Tibial artery (tissue), 4 donors: ENCODE results near the gene MUC20.

Experiments used
- DNase-seq, 2 donors: peaks; one replicate each; pipeline ENCODE4 v3.0.0-alpha.2; 2019
- H3K27ac ChIP-seq, 2 donors: fragments of 200-600 bp; sonication (generic) in 1 of 2; 1 replicate in 1 of 2; 2 replicates in 1 of 2; pipeline ENCODE4 v1.5.1; 2018 to 2019; ENCODE audit warnings: mild to moderate bottlenecking in 1 of 2
- H3K27me3 ChIP-seq, 2 donors: fragments of 200-600 bp; sonication (generic) in 1 of 2; one replicate each; pipeline versions ENCODE4 v1.5.1 to v1.6.0; 2016 to 2019
- H3K36me3 ChIP-seq, 3 donors: fragments of 200-600 bp; sonication (generic) in 2 of 3; one replicate each; pipeline ENCODE4 v1.5.1; 2016 to 2019; ENCODE audit warnings: mild to moderate bottlenecking in 2 of 3
- H3K4me1 ChIP-seq, 4 donors: fragments of 200-600 bp; sonication (generic) in 2 of 4; 1 replicate in 3 of 4; 2 replicates in 1 of 4; pipeline ENCODE4 v1.5.1; 2016 to 2019
- H3K4me3 ChIP-seq, 2 donors: fragments of 200-600 bp; sonication (generic) in 1 of 2; 1 replicate in 1 of 2; 2 replicates in 1 of 2; pipeline ENCODE4 v1.5.1; 2018 to 2019; ENCODE audit warnings: mild to moderate bottlenecking in 2 of 2
- H3K9me3 ChIP-seq, 3 donors: fragments of 200-600 bp; sonication (generic) in 1 of 3; one replicate each; pipeline ENCODE4 v1.5.1; 2016 to 2019
- CTCF ChIP-seq, 2 experiments: fragments of 200-600 bp in 1 of 2; fragments of 450-650 bp in 1 of 2; IDR thresholded peaks; one replicate each; pipeline ENCODE4 v1.5.1; 2017 to 2019; ENCODE audit warnings: antibody characterized with exemption in 2 of 2, mild to moderate bottlenecking in 1 of 2, moderate library complexity in 1 of 2
- intact Hi-C: fragments of 100-400 bp; cut with DNase I; formaldehyde crosslinking; loops from one replicate; pipeline ENCODE4 v1.15.0; 2023; ENCODE audit warnings: low total_unique reads

Gene MUC20

GRCh38 chr3:195703776-195704175, 17.0 kb upstream of the MUC20 start:
- no peak for TF ChIP-seq CTCF (IDR thresholded peaks at IDR 0.05)
- Histone ChIP-seq H3K27me3 (no peaks in the 10 kb centered on the region), H3K27ac (no peak overlapping the region), H3K9me3 (no peaks in the 10 kb centered on the region), H3K4me3 (no peak overlapping the region), H3K4me1 (no peaks in the 10 kb centered on the region), H3K36me3 (peaks cover 8 to 13% (median 8%) of the 10 kb centered on the region in 3 donors)
- DNase-seq = no peak
- intact Hi-C loops = no loop called here

GRCh38 chr3:195704433-195704999, 16.3 kb upstream of the MUC20 start:
- Histone ChIP-seq H3K9me3 (no peaks in the 10 kb centered on the region), H3K4me3 (no peak overlapping the region), H3K27me3 (no peaks in the 10 kb centered on the region), H3K4me1 (no peaks in the 10 kb centered on the region), H3K27ac (no peak overlapping the region), H3K36me3 (peaks cover 15 to 17% (median 16%) of the 10 kb centered on the region in 3 donors)
- no peak for TF ChIP-seq CTCF (IDR thresholded peaks at IDR 0.05)
- no peak for DNase-seq
- intact Hi-C loops = no loop called here

- no peaks in the 10 kb centered on the region for H3K27me3 ChIP-seq
- no peak overlapping the region for H3K4me3 ChIP-seq
- TF ChIP-seq CTCF (IDR thresholded peaks at IDR 0.05) = no peak
- no peaks in the 10 kb centered on the region for H3K9me3 ChIP-seq
- no peaks in the 10 kb centered on the region for H3K4me1 ChIP-seq
- intact Hi-C loops = no loop called here
- peaks cover 21 to 24% (median 23%) of the 10 kb centered on the region in 3 donors for H3K36me3 ChIP-seq
- no peak for DNase-seq
- H3K27ac ChIP-seq = no peak overlapping the region
These were observed 15.4 kb upstream of the MUC20 start for GRCh38 chr3:195705081-195705991.

- Histone ChIP-seq H3K27me3 (no peaks in the 10 kb centered on the region), H3K4me3 (no peak overlapping the region), H3K4me1 (no peaks in the 10 kb centered on the region), H3K27ac (no peak overlapping the region), H3K9me3 (no peaks in the 10 kb centered on the region), H3K36me3 (peaks cover 29 to 40% (median 37%) of the 10 kb centered on the region in 3 donors)
- TF ChIP-seq CTCF (IDR thresholded peaks at IDR 0.05) = no peak
- intact Hi-C loops = no loop called here
- no peak for DNase-seq
These were observed 12.7 kb upstream of the MUC20 start for GRCh38 chr3:195708061-195708460.

GRCh38 chr3:195708626-195709481, 11.9 kb upstream of the MUC20 start:
- no peaks in the 10 kb centered on the region for H3K4me1 ChIP-seq
- H3K4me3 ChIP-seq = no peak overlapping the region
- intact Hi-C loops = no loop called here
- no peak for DNase-seq
- H3K9me3 ChIP-seq = no peaks in the 10 kb centered on the region
- H3K36me3 ChIP-seq = peaks cover 29 to 40% (median 37%) of the 10 kb centered on the region in 3 donors
- no peak overlapping the region for H3K27ac ChIP-seq
- no peaks in the 10 kb centered on the region for H3K27me3 ChIP-seq
- no peak for TF ChIP-seq CTCF (IDR thresholded peaks at IDR 0.05)
